ENCODE results near the gene SPON1. TPM values are rescaled to one million over a fixed set of nuclear protein-coding genes. Genes with fewer than 3 reads are reported as not detected.

Gene SPON1
- total and polyA plus RNA-seq, 9 donors = 11.9 to 112 (median 56.4) TPM

GRCh38 chr11:14059491-14059890, 97.0 kb downstream of the SPON1 start:
- H3K27ac ChIP-seq = no peak overlapping the region
- intact Hi-C loops (cut with DNase I) = no loop called here
- no peak overlapping the region for H3K4me3 ChIP-seq
- TF ChIP-seq EP300 (IDR thresholded peaks at IDR 0.05) (no peak), CTCF (IDR thresholded peaks at IDR 0.05) (no peak)
- H3K9me3 ChIP-seq = no peaks in the 10 kb centered on the region
- H3K4me1 ChIP-seq (ENCODE audit: insufficient read depth) = no peaks in the 10 kb centered on the region
- no peaks in the 10 kb centered on the region for H3K27me3 ChIP-seq
- DNase-seq = no peak
- 57 to 66% (median 59%) methylated on average over 1 of the region's 1 CpG for WGBS, 3 donors
- no peaks in the 10 kb centered on the region for H3K36me3 ChIP-seq

- 69 to 79% (median 77%) methylated on average over 3 of the region's 3 CpGs for WGBS, 3 donors
- Histone ChIP-seq H3K4me1 (ENCODE audit: insufficient read depth) (no peaks in the 10 kb centered on the region), H3K4me3 (no peak overlapping the region), H3K36me3 (no peaks in the 10 kb centered on the region), H3K27me3 (no peaks in the 10 kb centered on the region), H3K9me3 (no peaks in the 10 kb centered on the region), H3K27ac (no peak overlapping the region)
- TF ChIP-seq EP300 (IDR thresholded peaks at IDR 0.05) = no peak
- no peak for TF ChIP-seq POLR2A (IDR thresholded peaks at IDR 0.05)
- TF ChIP-seq CTCF (IDR thresholded peaks at IDR 0.05) = no peak
- DNase-seq = no peak
- intact Hi-C loops (cut with DNase I) = no loop called here
Observed at GRCh38 chr11:14061721-14062120, 99.2 kb downstream of the SPON1 start.

- intact Hi-C loops (cut with DNase I) = no loop called here
Observed at GRCh38 chr11:14065141-14065540, 102.6 kb downstream of the SPON1 start.

GRCh38 chr11:14065681-14066080, 103.2 kb downstream of the SPON1 start:
- no peaks in the 10 kb centered on the region for H3K27me3 ChIP-seq
- no peak overlapping the region for H3K4me3 ChIP-seq
- 72 to 96% (median 90%) methylated on average over 1 of the region's 1 CpG for WGBS, 3 donors
- intact Hi-C loops (cut with DNase I) = no loop called here
- DNase-seq = no peak
- TF ChIP-seq EP300 (IDR thresholded peaks at IDR 0.05) (no peak), POLR2A (IDR thresholded peaks at IDR 0.05) (no peak), CTCF (IDR thresholded peaks at IDR 0.05) (no peak)
- no peak overlapping the region for H3K27ac ChIP-seq
- no peaks in the 10 kb centered on the region for H3K36me3 ChIP-seq
- H3K4me1 ChIP-seq (ENCODE audit: insufficient read depth) = no peaks in the 10 kb centered on the region
- H3K9me3 ChIP-seq = no peaks in the 10 kb centered on the region

More at GRCh38 chr11:14065141-14065540, 102.6 kb downstream of the SPON1 start:
- TF ChIP-seq POLR2A (IDR thresholded peaks at IDR 0.05) (no peak), EP300 (IDR thresholded peaks at IDR 0.05) (no peak), CTCF (IDR thresholded peaks at IDR 0.05) (no peak)
- no peaks in the 10 kb centered on the region for H3K9me3 ChIP-seq
- H3K4me3 ChIP-seq = no peak overlapping the region
- no peaks in the 10 kb centered on the region for H3K36me3 ChIP-seq
- no peaks in the 10 kb centered on the region for H3K4me1 ChIP-seq (ENCODE audit: insufficient read depth)
- 58 to 79% (median 76%) methylated on average over 8 of the region's 8 CpGs for WGBS, 3 donors
- H3K27ac ChIP-seq = no peak overlapping the region
- DNase-seq = no peak
- no peaks in the 10 kb centered on the region for H3K27me3 ChIP-seq

- intact Hi-C loops (cut with DNase I) = no loop called here
- H3K36me3 ChIP-seq = no peaks in the 10 kb centered on the region
- H3K9me3 ChIP-seq = no peaks in the 10 kb centered on the region
- H3K27me3 ChIP-seq = no peaks in the 10 kb centered on the region
- no peaks in the 10 kb centered on the region for H3K4me1 ChIP-seq (ENCODE audit: insufficient read depth)
- H3K4me3 ChIP-seq = no peak overlapping the region
- no peak for DNase-seq
- no peak overlapping the region for H3K27ac ChIP-seq
- 84 to 97% (median 92%) methylated on average over 3 of the region's 3 CpGs for WGBS, 3 donors
- TF ChIP-seq POLR2A (IDR thresholded peaks at IDR 0.05) (no peak), EP300 (IDR thresholded peaks at IDR 0.05) (no peak), CTCF (IDR thresholded peaks at IDR 0.05) (no peak)
Observed at GRCh38 chr11:14067686-14068085, 105.2 kb downstream of the SPON1 start.

Data from ovary (tissue), 9 donors.